Inferior parietal cortex (tissue), 1 donor: ENCODE data around the gene JAKMIP1.

Experiments used
- DNase-seq: peaks from one replicate; pipeline ENCODE4 v3.0.0-alpha.2; 2016; ENCODE audit errors: extremely low spot score

Gene JAKMIP1

DNA sequence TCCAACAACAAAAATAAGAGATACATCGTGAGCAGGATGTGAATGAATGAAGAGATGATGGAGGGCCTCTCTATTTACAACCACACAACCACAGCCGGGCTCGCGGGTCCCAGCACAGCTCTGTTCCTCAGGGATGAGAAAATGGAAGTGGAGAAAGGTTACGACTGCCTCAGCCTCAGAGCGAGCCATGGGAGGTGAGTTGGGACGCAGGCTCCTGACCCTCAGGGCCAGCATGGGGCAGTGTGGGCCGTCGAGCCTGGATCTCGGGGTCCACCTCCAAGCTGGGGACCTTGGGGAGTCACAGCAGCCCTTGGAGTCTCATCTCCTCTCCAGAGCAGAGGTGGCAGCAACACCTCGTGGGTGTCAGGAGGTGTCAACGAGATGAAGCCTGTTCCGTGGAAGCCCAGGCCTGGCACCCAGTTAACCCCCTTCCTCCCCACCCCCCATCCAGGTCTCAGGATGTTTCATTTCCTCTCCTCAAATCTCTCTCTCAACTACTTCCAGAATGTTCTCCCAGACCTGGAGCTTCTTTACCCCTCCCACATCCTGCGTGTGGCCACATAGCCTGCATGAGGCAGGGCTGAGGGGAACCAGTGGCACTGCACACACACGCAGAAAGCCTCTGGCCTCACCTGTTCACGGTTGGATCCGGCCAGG, 208.1 kb downstream of the JAKMIP1 start:
- no peak for DNase-seq

DNA sequence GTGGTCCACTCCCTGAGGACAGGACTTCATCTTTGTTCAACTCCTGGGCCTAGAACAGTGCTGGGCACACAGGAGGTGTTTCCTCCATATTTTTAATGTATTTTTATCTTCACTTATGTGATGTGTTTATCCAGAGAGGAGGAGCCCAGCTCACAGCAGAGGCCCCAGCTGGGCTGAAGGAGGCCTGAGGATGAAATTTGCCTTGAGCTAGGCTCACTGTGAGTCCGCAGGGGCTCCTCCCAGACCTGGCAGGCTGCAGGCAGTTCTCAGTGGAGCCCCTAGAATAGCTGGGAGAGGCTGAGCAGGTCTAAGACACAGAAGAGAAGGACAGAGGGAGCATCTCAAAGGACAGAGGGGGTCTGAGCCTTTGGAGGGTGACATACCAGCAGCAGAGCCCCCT, 208.9 kb downstream of the JAKMIP1 start:
- DNase-seq, result no peak

DNA sequence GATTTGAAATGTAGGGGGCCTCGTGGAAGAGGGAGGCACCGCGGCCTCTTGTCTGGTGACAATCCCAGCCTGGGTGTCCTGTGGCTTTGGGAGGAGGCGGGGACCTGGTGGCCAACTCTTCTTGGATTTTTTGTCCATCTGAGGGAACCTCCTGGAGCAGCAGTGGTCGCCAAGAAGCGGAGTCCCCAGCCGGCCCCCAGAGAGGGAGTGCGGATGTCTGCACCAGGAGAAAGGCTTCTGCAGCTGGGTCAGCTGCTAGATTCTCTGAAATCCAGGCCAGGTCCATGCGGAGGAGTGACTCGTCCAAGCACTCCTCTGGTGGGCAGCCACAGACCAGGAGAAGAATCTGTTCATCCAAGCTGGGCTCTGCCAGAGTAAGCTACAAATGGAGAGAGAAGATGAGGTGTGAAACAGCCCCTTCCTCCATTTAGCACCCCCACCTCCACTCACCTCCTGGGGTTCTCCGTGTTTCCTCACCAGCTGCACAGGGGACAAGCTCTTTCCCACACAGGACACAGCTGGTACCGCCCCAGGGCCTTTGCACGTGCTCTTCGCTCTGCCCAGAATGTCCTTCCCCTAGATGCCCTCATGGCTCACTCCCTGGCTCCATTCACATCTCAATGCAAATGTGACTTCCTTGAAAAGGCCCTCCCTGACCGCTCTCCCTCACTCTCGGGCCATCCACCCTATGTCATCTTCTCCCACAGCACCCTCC, 209.7 kb downstream of the JAKMIP1 start:
- DNase-seq, result no peak

DNA sequence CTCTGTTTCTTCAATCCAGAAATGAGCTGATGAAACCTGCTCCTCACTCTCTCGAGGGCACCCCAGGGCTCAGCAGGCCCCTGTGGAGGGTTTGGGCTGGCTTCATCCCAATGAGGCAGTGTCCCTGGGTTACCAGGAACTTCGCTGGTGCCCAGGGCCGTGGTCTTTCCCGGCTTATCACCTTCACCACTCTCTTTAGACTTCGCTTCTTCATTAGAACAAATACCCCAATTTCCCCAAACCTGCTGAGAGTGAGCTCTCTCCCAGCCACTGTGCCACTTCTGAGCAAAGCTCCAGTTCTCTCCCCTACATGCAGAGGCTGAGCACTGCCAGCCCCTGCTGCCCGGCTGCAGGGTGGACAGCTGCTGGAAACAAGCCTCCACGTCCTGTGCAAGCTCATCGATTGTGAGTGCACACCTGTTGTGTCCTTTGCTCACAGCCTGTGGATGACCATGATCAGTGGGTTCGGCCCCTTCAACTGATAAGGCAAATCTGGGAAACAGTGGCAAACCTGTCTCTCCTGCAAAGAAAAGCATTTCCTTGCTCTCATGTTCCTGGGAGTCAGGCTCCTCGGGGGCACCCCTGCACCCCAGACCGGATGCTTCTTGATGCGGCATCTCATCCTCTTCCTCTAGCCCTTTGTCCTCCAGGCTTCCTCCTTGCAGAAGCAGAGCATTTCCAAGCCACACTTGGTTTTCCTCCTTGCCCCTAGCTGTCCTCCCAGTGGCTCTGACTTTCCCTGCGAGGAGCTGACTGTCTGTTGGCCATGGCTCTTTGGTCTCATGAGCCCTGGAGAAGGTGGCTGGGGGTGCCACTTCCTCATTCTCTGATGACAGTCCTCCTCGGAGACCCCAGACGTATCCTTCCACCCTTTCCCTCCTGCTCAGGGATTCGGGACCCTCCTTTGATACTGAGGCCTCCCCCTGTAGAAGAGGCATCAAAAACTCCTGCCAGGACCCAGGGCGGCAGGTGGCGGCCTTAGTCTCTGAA, 210.8 kb downstream of the JAKMIP1 start:
- DNase-seq, result no peak

DNA sequence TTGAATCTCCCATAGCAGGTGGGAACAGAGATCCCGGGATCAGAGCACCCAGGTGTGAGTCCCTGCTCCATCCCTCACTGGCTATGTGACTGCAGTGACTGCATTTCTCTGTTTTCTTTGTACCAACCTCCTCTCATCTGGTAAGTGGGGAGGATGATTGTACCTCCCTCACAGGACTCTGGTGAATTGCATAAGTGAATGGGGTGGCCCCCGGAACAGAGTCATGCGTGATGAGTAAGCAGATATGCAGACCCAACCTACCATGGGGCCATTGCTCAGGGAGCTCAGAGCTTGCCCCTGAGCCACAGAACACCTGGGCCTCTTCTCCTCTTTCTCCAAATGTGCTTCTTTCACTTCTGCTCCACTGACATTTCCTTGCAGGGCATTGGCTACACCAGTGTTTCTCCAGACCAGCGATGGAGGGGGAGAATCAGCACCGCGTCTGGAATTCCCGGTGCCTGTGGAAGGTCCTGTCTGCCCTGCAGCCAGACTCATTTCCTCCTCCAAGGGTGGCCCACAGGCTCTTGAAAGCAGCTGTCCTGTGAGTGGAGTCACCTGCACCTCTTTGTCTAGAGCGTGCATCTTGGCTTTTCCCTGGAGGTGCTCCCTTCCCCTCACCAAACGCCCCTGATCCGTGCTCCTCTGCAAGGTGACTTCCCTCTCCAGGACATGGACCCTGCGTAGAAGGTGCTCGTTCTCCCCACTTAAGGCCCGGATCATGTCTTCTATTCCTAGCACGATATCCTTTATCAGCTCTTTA, 212.1 kb downstream of the JAKMIP1 start:
- no peak for DNase-seq

DNA sequence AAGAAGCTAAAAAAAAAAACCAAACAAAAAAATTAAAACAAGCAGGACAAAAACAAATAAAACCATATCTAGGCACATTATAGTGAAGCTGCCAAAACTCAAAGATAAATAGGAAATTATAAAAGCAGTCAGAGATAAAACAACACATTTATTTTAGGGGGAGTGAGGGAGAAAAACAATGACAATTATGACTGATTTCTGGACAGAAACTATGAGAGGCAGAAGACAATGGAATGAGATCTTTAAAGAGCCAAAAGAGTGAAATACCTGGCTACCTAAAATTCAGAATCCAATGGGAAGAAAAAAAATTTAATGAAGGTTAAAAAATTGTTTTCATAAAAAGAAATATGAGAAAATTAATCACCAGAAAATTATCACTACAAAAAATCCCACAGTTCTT, 215.5 kb downstream of the JAKMIP1 start:
- no peak for DNase-seq

DNA sequence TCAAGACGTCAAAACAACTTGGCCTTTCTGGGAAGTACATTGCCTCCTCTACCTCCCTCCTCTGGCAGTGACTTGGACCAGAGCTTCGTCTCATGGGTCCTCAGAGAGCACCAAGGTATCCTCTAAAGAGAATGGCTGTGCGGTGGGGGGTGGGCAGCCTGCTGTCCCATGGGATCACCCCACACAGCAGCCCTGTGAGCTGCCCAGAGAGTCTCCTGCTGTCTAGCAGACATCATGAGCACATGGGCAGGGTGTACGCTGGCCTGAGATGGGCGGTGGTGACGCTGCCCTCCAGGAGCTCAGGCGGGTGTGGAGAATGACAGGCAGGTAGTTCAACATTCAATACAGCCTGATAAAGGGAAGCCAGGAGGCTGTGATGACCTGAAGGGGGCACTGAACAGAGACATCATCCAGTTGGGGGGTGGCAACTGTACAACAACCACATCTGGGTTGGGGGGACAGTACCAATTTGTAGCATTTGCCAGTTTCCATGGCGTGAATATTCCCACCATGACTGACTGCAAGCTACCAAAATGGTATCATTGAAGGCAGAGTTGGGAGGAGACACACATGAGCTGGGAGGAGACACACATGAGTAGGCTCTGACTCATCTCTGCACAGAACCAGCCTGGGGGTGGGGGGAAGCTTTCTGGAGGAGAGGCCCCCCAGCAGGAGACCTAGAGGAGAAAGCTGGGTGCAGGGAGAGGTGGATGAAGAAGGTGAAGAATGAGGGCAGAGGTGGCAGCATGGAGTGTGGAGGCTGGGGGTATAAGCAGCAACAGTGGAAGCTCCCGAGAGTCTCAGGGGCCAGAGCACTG, 218.0 kb downstream of the JAKMIP1 start:
- DNase-seq, result no peak

DNA sequence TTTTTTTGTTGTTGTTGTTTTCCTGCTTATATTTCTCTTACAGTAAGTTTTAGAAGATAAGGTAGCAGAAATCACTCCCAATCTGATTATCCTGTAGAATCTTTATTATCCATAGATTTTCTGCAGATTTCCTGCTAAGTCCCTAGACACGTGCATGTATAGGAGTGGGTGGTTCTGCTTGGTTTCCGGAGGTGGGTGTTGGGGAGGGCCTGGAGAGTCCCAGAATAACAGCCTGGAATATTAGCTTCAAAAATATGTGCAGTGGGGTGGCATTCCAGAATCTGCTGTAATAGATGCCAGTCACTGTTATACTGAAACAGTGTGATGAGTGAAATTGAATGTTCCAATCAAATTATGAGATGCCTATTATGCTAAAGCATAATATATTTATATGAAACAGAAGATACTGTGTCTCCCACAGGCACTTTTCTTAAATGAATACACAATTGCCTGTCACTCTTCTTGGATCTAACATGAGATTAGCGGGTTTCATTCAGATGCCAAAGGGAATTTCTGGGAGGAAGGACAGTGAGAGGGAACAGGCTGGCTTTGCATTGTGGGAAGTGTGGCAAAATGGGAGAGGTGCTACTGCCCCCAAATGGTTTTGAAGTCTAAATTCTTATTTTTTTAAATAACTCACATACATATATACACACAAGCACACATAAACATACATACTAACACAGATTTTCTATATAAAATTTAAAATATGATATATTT, 219.8 kb downstream of the JAKMIP1 start:
- DNase-seq, result peak; percentile 27

DNA sequence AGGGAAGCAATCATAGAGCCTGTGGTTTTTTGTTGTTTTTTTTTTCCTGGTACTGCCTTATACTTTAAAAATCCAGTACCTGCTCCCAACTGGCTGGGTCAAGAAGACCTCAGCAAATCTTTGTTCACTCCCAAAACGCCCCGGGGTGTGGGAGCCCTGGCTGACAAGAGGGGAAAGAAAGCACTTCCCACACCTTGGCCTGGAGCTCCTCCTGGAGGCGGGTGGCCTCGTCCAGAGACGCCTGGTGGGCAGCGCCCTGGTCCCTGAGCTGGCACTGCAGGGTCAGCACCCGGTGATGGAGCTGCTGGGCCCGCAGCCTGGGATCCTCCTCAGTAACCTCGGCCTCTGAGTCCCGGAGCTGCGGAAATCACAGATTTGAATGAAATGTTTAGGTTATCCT, 220.4 kb downstream of the JAKMIP1 start:
- DNase-seq, result no peak

DNA sequence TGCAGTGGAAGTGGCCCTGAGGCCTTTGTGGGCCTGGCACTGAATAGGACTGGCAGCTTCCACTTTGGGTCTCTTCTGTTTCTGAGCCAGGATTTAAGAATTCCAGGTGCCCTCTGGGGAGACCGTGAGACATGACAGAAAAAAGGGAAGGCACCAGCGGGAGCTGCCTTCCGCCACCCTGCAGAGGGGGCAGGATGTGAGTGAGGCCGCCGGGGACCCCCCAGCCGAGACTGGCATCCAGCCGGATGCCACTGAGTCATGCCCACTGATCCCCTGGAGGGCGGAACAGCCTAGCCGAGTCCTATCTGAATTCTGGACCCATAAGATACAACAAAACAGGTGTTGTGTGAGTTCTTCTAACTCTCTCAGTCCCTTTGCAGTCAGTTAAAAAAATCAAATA, 223.4 kb downstream of the JAKMIP1 start:
- DNase-seq, result no peak

DNA sequence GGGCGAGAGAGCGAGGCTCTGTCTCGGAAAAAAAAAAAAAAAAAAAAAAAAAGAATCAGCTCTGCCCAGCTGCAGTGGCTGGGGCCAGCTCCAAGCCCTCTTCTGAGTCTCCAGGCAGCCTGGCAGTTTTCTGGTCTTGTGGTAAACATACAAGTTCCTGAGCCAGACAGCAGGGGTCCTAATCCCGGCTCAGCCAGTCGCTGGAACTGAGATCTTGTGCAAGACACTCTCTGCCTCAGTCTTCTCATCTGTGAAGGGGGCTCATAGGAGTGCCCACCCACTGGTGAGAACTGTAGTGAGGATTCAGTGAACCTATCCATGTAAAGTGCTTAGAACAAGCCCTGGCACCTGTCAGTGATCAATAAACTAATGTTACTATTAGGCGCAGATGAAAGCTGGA, 223.9 kb downstream of the JAKMIP1 start:
- no peak for DNase-seq
